Measurements from ENCODE around the gene FERD3L.

The FERD3L gene

GRCh38 chr7:19105546-19105945 lies 39.7 kb downstream of the FERD3L start:
- Histone ChIP-seq H3K9me3 (ENCODE audit: severe bottlenecking) (no peaks in the 10 kb centered on the region), H3K4me3 (ENCODE audit: low read depth, low read length) (no peak overlapping the region), H3K36me3 (no peaks in the 10 kb centered on the region), H3K27me3 (ENCODE audit: insufficient read depth, low read depth, severe bottlenecking) (peaks cover 18% of the 10 kb centered on the region), H3K27ac (no peak overlapping the region)
- TF ChIP-seq, protein P1, sequence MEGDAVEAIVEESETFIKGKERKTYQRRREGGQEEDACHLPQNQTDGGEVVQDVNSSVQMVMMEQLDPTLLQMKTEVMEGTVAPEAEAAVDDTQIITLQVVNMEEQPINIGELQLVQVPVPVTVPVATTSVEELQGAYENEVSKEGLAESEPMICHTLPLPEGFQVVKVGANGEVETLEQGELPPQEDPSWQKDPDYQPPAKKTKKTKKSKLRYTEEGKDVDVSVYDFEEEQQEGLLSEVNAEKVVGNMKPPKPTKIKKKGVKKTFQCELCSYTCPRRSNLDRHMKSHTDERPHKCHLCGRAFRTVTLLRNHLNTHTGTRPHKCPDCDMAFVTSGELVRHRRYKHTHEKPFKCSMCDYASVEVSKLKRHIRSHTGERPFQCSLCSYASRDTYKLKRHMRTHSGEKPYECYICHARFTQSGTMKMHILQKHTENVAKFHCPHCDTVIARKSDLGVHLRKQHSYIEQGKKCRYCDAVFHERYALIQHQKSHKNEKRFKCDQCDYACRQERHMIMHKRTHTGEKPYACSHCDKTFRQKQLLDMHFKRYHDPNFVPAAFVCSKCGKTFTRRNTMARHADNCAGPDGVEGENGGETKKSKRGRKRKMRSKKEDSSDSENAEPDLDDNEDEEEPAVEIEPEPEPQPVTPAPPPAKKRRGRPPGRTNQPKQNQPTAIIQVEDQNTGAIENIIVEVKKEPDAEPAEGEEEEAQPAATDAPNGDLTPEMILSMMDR (IDR thresholded peaks at IDR 0.05; ENCODE audit: low read depth, low read length), result no peak
- no peak for DNase-seq

DNA sequence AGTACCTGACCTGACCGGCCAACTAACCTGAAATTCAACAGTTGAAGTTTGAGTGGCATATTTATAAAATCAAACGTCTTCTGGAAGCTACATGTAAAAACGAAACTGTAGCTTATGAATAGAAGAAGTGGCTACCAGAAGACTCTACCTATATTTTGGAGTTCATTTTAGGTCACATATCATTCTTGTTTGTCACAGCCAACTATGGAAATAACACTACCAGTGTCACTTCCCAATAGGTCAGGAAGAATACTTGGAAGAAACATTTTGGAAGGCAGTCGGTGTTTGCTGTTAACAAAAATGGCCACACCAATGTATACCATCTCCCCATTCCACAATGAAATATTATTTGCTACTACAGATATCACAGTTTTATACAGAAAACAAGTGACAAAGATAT lies 40.4 kb downstream of the FERD3L start:
- H3K36me3 ChIP-seq, result no peaks in the 10 kb centered on the region
- TF ChIP-seq, protein P1 (IDR thresholded peaks at IDR 0.05; ENCODE audit: low read depth, low read length), result no peak
- H3K9me3 ChIP-seq (ENCODE audit: severe bottlenecking), result no peaks in the 10 kb centered on the region
- peaks cover 18% of the 10 kb centered on the region for H3K27me3 ChIP-seq (ENCODE audit: insufficient read depth, low read depth, severe bottlenecking)
- no peak overlapping the region for H3K4me3 ChIP-seq (ENCODE audit: low read depth, low read length)
- no peak overlapping the region for H3K27ac ChIP-seq
- DNase-seq, result no peak

DNA sequence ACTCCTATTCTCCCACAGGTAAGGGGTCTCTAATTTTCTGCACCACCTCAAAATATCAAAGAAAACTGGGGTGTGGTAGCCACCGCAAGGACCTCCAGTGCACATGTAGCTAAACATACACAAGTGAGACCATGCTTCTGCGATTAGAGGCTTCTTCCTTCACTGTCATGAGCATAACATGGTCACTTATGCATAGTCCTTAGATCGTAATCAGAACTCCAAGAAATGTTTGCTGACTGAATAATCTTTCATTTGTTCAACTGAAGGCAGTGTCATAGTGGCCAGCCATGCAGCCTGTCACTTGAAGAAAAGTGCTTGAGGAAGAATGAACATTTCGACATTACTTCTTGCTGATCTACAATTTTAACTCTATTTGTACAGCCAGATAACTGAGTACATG lies 42.3 kb downstream of the FERD3L start:
- TF ChIP-seq, protein P1 (IDR thresholded peaks at IDR 0.05; ENCODE audit: low read depth, low read length), result no peak

GRCh38 chr7:19101909-19102308 lies 43.3 kb downstream of the FERD3L start:
- no peak overlapping the region for H3K4me3 ChIP-seq (ENCODE audit: low read depth, low read length)
- no peaks in the 10 kb centered on the region for H3K9me3 ChIP-seq (ENCODE audit: severe bottlenecking)
- H3K27me3 ChIP-seq (ENCODE audit: insufficient read depth, low read depth, severe bottlenecking), result peaks cover 9% of the 10 kb centered on the region
- no peak for DNase-seq
- TF ChIP-seq, protein P1 (IDR thresholded peaks at IDR 0.05; ENCODE audit: low read depth, low read length), result no peak
- no peaks in the 10 kb centered on the region for H3K36me3 ChIP-seq
- H3K27ac ChIP-seq, result no peak overlapping the region

More for the DNA sequence above, 42.3 kb downstream of the FERD3L start:
- no peak overlapping the region for H3K4me3 ChIP-seq (ENCODE audit: low read depth, low read length)
- peaks cover 17% of the 10 kb centered on the region for H3K27me3 ChIP-seq (ENCODE audit: insufficient read depth, low read depth, severe bottlenecking)
- H3K27ac ChIP-seq, result no peak overlapping the region
- no peaks in the 10 kb centered on the region for H3K9me3 ChIP-seq (ENCODE audit: severe bottlenecking)
- H3K36me3 ChIP-seq, result no peaks in the 10 kb centered on the region
- DNase-seq, result no peak

DNA sequence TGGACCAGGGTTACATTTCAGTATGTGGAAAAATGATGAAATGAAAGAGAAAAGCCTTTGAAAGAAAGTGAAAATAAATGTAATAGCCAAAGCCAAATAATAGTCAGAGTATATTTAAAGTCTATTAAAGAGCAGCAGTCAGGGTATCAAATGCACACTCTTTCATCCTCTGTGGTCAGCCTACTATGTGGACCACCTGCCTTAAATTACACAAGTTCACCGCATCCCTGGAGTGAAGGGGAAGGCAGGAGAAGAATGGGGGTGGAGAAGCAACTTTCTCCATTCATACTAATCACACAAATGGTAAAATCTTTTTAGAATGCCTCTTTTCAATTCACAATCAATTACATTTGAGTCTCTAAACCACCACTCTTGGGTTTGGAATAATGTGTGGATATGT lies 43.7 kb downstream of the FERD3L start:
- no peak overlapping the region for H3K27ac ChIP-seq

DNA sequence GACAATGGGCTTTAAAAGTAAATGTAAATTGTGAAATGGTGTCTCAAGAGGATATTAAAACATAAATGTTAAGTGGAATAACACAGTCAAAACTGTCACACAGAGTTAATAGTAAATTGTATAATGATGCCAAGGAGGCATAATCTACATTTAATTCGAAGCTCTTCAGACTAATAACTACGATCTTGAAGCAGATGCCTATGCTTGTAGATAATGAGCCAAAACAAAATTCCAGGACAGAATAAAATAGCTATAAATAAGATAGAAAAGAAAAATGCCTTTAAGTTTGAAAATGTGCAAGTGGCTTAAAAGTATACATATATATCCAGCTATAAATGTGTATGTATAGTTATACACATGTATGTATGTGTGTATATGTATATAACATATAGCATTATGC lies 45.3 kb downstream of the FERD3L start:
- no peak for DNase-seq
- Histone ChIP-seq H3K27me3 (ENCODE audit: insufficient read depth, low read depth, severe bottlenecking) (no peaks in the 10 kb centered on the region), H3K4me3 (ENCODE audit: low read depth, low read length) (no peak overlapping the region), H3K36me3 (no peaks in the 10 kb centered on the region), H3K9me3 (ENCODE audit: severe bottlenecking) (no peaks in the 10 kb centered on the region), H3K27ac (no peak overlapping the region)
- TF ChIP-seq, protein P1 (IDR thresholded peaks at IDR 0.05; ENCODE audit: low read depth, low read length), result no peak

More for the DNA sequence above, 43.7 kb downstream of the FERD3L start:
- TF ChIP-seq, protein P1 (IDR thresholded peaks at IDR 0.05; ENCODE audit: low read depth, low read length), result no peak
- Histone ChIP-seq H3K9me3 (ENCODE audit: severe bottlenecking) (no peaks in the 10 kb centered on the region), H3K36me3 (no peaks in the 10 kb centered on the region), H3K4me3 (ENCODE audit: low read depth, low read length) (no peak overlapping the region), H3K27me3 (ENCODE audit: insufficient read depth, low read depth, severe bottlenecking) (peaks cover 5% of the 10 kb centered on the region)
- no peak for DNase-seq
